ENCODE data around the gene ADAM19. TPM values are rescaled to one million over a fixed set of nuclear protein-coding genes. Genes with fewer than 3 reads are reported as not detected.

The ADAM19 gene
- total RNA-seq, 2 experiments from 2014 or later = 24.2 to 103 TPM

GRCh38 chr5:157556615-157557418 is 18.8 kb downstream of the ADAM19 start:
- no peak for DNase-seq (ENCODE audit: low spot score)

GRCh38 chr5:157555037-157555640 is 20.4 kb downstream of the ADAM19 start:
- CTCF ChIA-PET (ENCODE audit: unreplicated experiment) = no interaction called here
- POLR2A ChIA-PET = interaction anchor here (0.9 to 1.1 kb wide), 2 partner anchors 21 to 26 kb away, joined by 3 to 6 read pairs; no protein-coding TSS in a partner anchor
- H3K4me1 ChIP-seq (ENCODE audit: insufficient read depth, low read length, poor library complexity, severe bottlenecking) = peaks cover 20% of the 10 kb centered on the region
- no peaks in the 10 kb centered on the region for H4K20me1 ChIP-seq (ENCODE audit: insufficient read depth, low read length)
- DNase-seq (ENCODE audit: low spot score) = no peak
- intact Hi-C loops (cut with micrococcal nuclease; ENCODE audit: unreplicated experiment) = no loop called here
- H3K27ac ChIP-seq (ENCODE audit: low read depth, low read length, poor library complexity, severe bottlenecking) = no peak overlapping the region
- peaks cover 58% of the 10 kb centered on the region for H3K36me3 ChIP-seq (ENCODE audit: insufficient read depth, low read length)
- no peaks in the 10 kb centered on the region for H3K9me3 ChIP-seq (ENCODE audit: low read length)
- TF ChIP-seq CTCF (conservative IDR thresholded peaks at IDR 0.05; ENCODE audit: low read length) (no peak), EZH2phosphoT487 (IDR thresholded peaks at IDR 0.05; ENCODE audit: borderline replicate concordance, low read depth, low read length) (no peak)
- H3K79me2 ChIP-seq (ENCODE audit: insufficient read depth, low read depth, low read length) = no peaks in the 10 kb centered on the region; the same call in 1 of the 2 replicates
- H2AFZ ChIP-seq (ENCODE audit: low read length) = no peak overlapping the region
- BruUV-seq (replicated peaks) = no TSS peak
- H3K4me2 ChIP-seq (ENCODE audit: low read length) = peak overlapping the region; percentile 15; the same call in 1 of the 2 replicates
- no peak overlapping the region for H3K4me3 ChIP-seq (ENCODE audit: low read depth, low read length, poor library complexity, severe bottlenecking)
- no peaks in the 10 kb centered on the region for H3K9me2 ChIP-seq (ENCODE audit: insufficient read depth, low read length)

More at GRCh38 chr5:157556615-157557418, 18.8 kb downstream of the ADAM19 start:
- no peak overlapping the region for H3K4me3 ChIP-seq (ENCODE audit: low read depth, low read length, poor library complexity, severe bottlenecking)
- POLR2A ChIA-PET = interaction anchor here (1.0 to 1.4 kb wide), 4 partner anchors 11 to 39 kb away, joined by 3 to 6 read pairs (median 5); no protein-coding TSS in a partner anchor
- intact Hi-C loops (cut with micrococcal nuclease; ENCODE audit: unreplicated experiment) = no loop called here
- H3K79me2 ChIP-seq (ENCODE audit: insufficient read depth, low read depth, low read length) = no peaks in the 10 kb centered on the region; the same call in 1 of the 2 replicates
- H2AFZ ChIP-seq (ENCODE audit: low read length) = no peak overlapping the region
- H4K20me1 ChIP-seq (ENCODE audit: insufficient read depth, low read length) = no peaks in the 10 kb centered on the region
- no peak overlapping the region for H3K4me2 ChIP-seq (ENCODE audit: low read length)
- H3K9me2 ChIP-seq (ENCODE audit: insufficient read depth, low read length) = no peaks in the 10 kb centered on the region
- peaks cover 55% of the 10 kb centered on the region for H3K36me3 ChIP-seq (ENCODE audit: insufficient read depth, low read length)
- H3K9me3 ChIP-seq (ENCODE audit: low read length) = no peaks in the 10 kb centered on the region
- CTCF ChIA-PET (ENCODE audit: unreplicated experiment) = no interaction called here
- peaks cover 22% of the 10 kb centered on the region for H3K4me1 ChIP-seq (ENCODE audit: insufficient read depth, low read length, poor library complexity, severe bottlenecking)
- no TSS peak for BruUV-seq (replicated peaks)
- no peak overlapping the region for H3K27ac ChIP-seq (ENCODE audit: low read depth, low read length, poor library complexity, severe bottlenecking)
- TF ChIP-seq CTCF (conservative IDR thresholded peaks at IDR 0.05; ENCODE audit: low read length) (no peak), EZH2phosphoT487 (IDR thresholded peaks at IDR 0.05; ENCODE audit: borderline replicate concordance, low read depth, low read length) (no peak)
